GM13977 (cell line): ENCODE results near the gene LASP1NB.

ENCODE experiments used
- DNase-seq: peaks from one replicate; pipeline ENCODE4 v3.0.0; 2012; ENCODE audit warnings: low spot score
- CTCF ChIP-seq: IDR thresholded peaks from 2 replicates; pipeline ENCODE4 v1.5.1; 2012; ENCODE audit warnings: mild to moderate bottlenecking, control low read depth; ENCODE audit not compliant: insufficient read depth; ENCODE audit errors: extremely low read depth, missing control alignments
- in situ Hi-C: fragments of 300-500 bp; cut with MboI; formaldehyde crosslinking; loops from one replicate; pipeline ENCODE4 v1.12.0; 2022; ENCODE audit warnings: low sequenced_read_pairs, low pct_unique_long_range_greater_than_20kb, mixed read lengths, inconsistent platforms; ENCODE audit not compliant: unreplicated experiment

The LASP1NB gene

GRCh38 chr17:38890410-38890746 lies 35.0 kb upstream of the LASP1NB start:
- DNase-seq = no peak
- in situ Hi-C loops = no loop called here
- TF ChIP-seq CTCF = no peak

GRCh38 chr17:38891441-38891840 lies 34.0 kb upstream of the LASP1NB start:
- in situ Hi-C loops = no loop called here
- DNase-seq = no peak
- no peak for TF ChIP-seq CTCF

GRCh38 chr17:38892083-38892482 lies 33.3 kb upstream of the LASP1NB start:
- DNase-seq = no peak
- TF ChIP-seq CTCF = no peak
- in situ Hi-C loops = no loop called here

GRCh38 chr17:38892620-38893019 lies 32.8 kb upstream of the LASP1NB start:
- no peak for TF ChIP-seq CTCF
- DNase-seq = no peak
- in situ Hi-C loops = no loop called here

GRCh38 chr17:38893113-38893512 lies 32.3 kb upstream of the LASP1NB start:
- DNase-seq = no peak
- no peak for TF ChIP-seq CTCF
- in situ Hi-C loops = no loop called here

- in situ Hi-C loops = no loop called here
- TF ChIP-seq CTCF = no peak
- DNase-seq = no peak
These were observed 31.8 kb upstream of the LASP1NB start for GRCh38 chr17:38893607-38894006.

- in situ Hi-C loops = no loop called here
- TF ChIP-seq CTCF = no peak
These were observed 31.1 kb upstream of the LASP1NB start for GRCh38 chr17:38894276-38894675.

More at GRCh38 chr17:38894276-38894675, 31.1 kb upstream of the LASP1NB start:
- no peak for DNase-seq
